Upper lobe of right lung (tissue), 1 donor: ENCODE measurements around the gene TTC19. TPM values are rescaled to one million over a fixed set of nuclear protein-coding genes. Genes with fewer than 3 reads are reported as not detected.

Experiments
- ATAC-seq: fragments of 200-7000 bp; cut with Tn5 transposase; one replicate; pipeline ENCODE4 v1.9.1; 2020; ENCODE audit warnings: mild to moderate bottlenecking, moderate library complexity
- DNase-seq: peaks from one replicate; pipeline ENCODE4 v3.0.0-alpha.2; 2020
- H3K27ac ChIP-seq: fragments of 200-600 bp; one replicate; pipeline ENCODE4 v1.8.0; 2022
- H3K27me3 ChIP-seq: fragments of 200-600 bp; one replicate; pipeline ENCODE4 v1.8.0; 2022; ENCODE audit warnings: mild to moderate bottlenecking
- H3K36me3 ChIP-seq: fragments of 200-600 bp; one replicate; pipeline ENCODE4 v1.8.0; 2022
- H3K4me1 ChIP-seq: fragments of 200-600 bp; one replicate; pipeline ENCODE4 v1.8.0; 2022
- H3K4me3 ChIP-seq: fragments of 200-600 bp; one replicate; pipeline ENCODE4 v1.8.0; 2022; ENCODE audit warnings: mild to moderate bottlenecking
- H3K9me3 ChIP-seq: fragments of 200-600 bp; one replicate; pipeline ENCODE4 v1.8.0; 2022
- CTCF ChIP-seq: fragments of 200-600 bp; IDR thresholded peaks from one replicate; pipeline ENCODE4 v1.8.0; 2022; ENCODE audit warnings: antibody characterized with exemption
- intact Hi-C: fragments of 100-400 bp; cut with DNase I; formaldehyde crosslinking; loops from one replicate; pipeline ENCODE4 v1.11.0; 2022
- total RNA-seq: library from RNA; stranded (reverse); fragmentation: NEBNext Ultra II Directional; extraction: Animal tissue kit (Norgen Biotek cat#: 25700); gene quantifications from one replicate; pipeline ENCODE4 v1.2.1, GENCODE V29; 2021
- donor health status: DM: no; HTN: yes; CAD: no; lungs with severe emphysema.

The TTC19 gene
- total RNA-seq, 1 donor from 2014 or later: 34.9 TPM

GRCh38 chr17:16073845-16074244, 74.2 kb downstream of the TTC19 start:
- Histone ChIP-seq H3K27ac (no peak overlapping the region), H3K27me3 (no peaks in the 10 kb centered on the region), H3K4me1 (no peaks in the 10 kb centered on the region), H3K36me3 (peaks cover 97% of the 10 kb centered on the region), H3K9me3 (no peaks in the 10 kb centered on the region), H3K4me3 (no peak overlapping the region)
- no peak for TF ChIP-seq CTCF
- DNase-seq (no peak), ATAC-seq (no peak)
- intact Hi-C loops: no loop called here

GRCh38 chr17:16074423-16074822, 74.8 kb downstream of the TTC19 start:
- TF ChIP-seq CTCF: no peak
- intact Hi-C loops: no loop called here
- no peak for DNase-seq
- ATAC-seq: no peak
- Histone ChIP-seq H3K27ac (no peak overlapping the region), H3K27me3 (no peaks in the 10 kb centered on the region), H3K4me1 (no peaks in the 10 kb centered on the region), H3K9me3 (no peaks in the 10 kb centered on the region), H3K36me3 (peaks cover 97% of the 10 kb centered on the region), H3K4me3 (no peak overlapping the region)

- DNase-seq (no peak), ATAC-seq (no peak)
- H3K27me3 ChIP-seq: no peaks in the 10 kb centered on the region
- H3K27ac ChIP-seq: no peak overlapping the region
- peaks cover 96% of the 10 kb centered on the region for H3K36me3 ChIP-seq
- TF ChIP-seq CTCF: no peak
- H3K4me1 ChIP-seq: no peaks in the 10 kb centered on the region
- intact Hi-C loops: no loop called here
- H3K4me3 ChIP-seq: no peak overlapping the region
- H3K9me3 ChIP-seq: no peaks in the 10 kb centered on the region
Observed at GRCh38 chr17:16075949-16076348, 76.3 kb downstream of the TTC19 start.

Other genes with a start within 250 kb of the TTC19 start
- 7.1 TPM for gene ADORA2B, start 54.7 kb upstream of the TTC19 start, total RNA-seq
- 27.4 TPM for gene ZSWIM7, start 120 bp upstream of the TTC19 start, total RNA-seq
- 138 TPM for gene NCOR1, start 215.7 kb downstream of the TTC19 start, total RNA-seq
- 29.5 TPM for gene PIGL, start 217.4 kb downstream of the TTC19 start, total RNA-seq